Nephron progenitor cell (in vitro differentiated cells): ENCODE results near the gene NXPH4.

Experiments
- DNase-seq: peaks from one replicate; pipeline ENCODE4 v3.0.0; 2021
- H3K27ac Mint-ChIP-seq: 2 replicates; pipeline ENCODE4 v1.8.0; 2021; ENCODE audit warnings: mild to moderate bottlenecking, moderate library complexity, mixed read lengths
- H3K27me3 Mint-ChIP-seq: 2 replicates; pipeline ENCODE4 v1.8.0; 2021; ENCODE audit warnings: mild to moderate bottlenecking, low read depth, mixed read lengths; ENCODE audit not compliant: poor library complexity
- H3K36me3 Mint-ChIP-seq: 2 replicates; pipeline ENCODE4 v1.8.0; 2021; ENCODE audit warnings: low read depth, mixed read lengths
- H3K4me1 Mint-ChIP-seq: 2 replicates; pipeline ENCODE4 v1.8.0; 2021; ENCODE audit warnings: mixed read lengths
- H3K4me3 Mint-ChIP-seq: 2 replicates; pipeline ENCODE4 v1.8.0; 2021; ENCODE audit warnings: mild to moderate bottlenecking, moderate library complexity, mixed read lengths
- H3K9me3 Mint-ChIP-seq: 2 replicates; pipeline ENCODE4 v1.8.0; 2021; ENCODE audit warnings: mild to moderate bottlenecking, moderate library complexity, mixed read lengths
- CTCF ChIP-seq: fragments of 200-600 bp; sonication (generic); IDR thresholded peaks from 2 replicates; pipeline ENCODE4 v1.5.0; 2021; ENCODE audit warnings: antibody characterized with exemption

Gene NXPH4

GRCh38 chr12:57214398-57214781, 2.2 kb upstream of the NXPH4 start:
- peak; percentile 81 for DNase-seq
- TF ChIP-seq CTCF, result peak; percentile 64
- H3K27ac Mint-ChIP-seq, result no peak overlapping the region
- H3K36me3 Mint-ChIP-seq, result peaks cover 4% of the 10 kb centered on the region
- peak overlapping the region; percentile 58 for H3K4me3 Mint-ChIP-seq
- H3K27me3 Mint-ChIP-seq, result peaks cover 55% of the 10 kb centered on the region
- no peaks in the 10 kb centered on the region for H3K9me3 Mint-ChIP-seq
- H3K4me1 Mint-ChIP-seq, result peaks cover 52% of the 10 kb centered on the region

DNA sequence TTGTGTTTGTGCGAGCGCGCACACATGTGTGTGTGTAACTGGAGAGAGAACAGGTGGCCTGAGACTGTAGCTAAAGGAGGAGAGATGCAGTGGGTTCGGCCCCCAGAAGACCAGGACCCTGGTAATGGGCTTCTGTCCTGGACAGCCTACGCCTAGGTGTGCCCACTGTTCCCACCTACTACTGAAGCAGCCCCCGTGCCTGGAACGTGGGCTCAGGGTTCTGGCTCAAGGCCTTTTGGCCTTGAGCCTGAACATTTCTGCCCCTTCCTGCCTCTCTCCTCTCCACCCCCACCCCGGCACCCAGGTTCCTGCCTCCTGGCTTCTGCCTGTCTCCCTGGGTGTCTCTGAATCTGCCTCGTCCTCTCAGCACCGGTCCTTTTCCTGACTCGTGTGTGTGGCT, 1.5 kb upstream of the NXPH4 start:
- TF ChIP-seq CTCF, result no peak
- H3K4me3 Mint-ChIP-seq, result peak overlapping the region; percentile 77
- no peaks in the 10 kb centered on the region for H3K9me3 Mint-ChIP-seq
- no peak overlapping the region for H3K27ac Mint-ChIP-seq
- H3K36me3 Mint-ChIP-seq, result no peaks in the 10 kb centered on the region
- H3K4me1 Mint-ChIP-seq, result peaks cover 58% of the 10 kb centered on the region
- H3K27me3 Mint-ChIP-seq, result peaks cover 61% of the 10 kb centered on the region
- DNase-seq, result no peak

DNA sequence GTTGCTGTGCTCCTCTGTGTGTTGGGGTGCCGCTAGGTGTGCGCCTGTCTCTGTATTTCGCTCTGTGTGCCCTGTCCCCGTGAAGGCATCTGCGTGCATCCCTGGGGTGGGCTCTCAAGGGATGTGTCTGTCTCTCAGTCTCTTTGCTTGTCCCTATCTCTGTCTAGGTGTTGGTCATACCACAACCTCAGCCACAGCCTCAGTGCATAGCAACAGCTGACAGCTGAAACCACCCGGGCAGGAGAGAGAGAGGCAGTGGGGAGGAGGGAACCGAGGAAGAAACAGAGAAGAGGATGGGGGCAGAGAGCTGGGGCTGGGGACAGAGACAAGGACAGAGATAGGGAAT, 953 bp upstream of the NXPH4 start:
- Mint-ChIP-seq H3K27ac (no peak overlapping the region), H3K27me3 (peaks cover 65% of the 10 kb centered on the region), H3K36me3 (no peaks in the 10 kb centered on the region)

DNA sequence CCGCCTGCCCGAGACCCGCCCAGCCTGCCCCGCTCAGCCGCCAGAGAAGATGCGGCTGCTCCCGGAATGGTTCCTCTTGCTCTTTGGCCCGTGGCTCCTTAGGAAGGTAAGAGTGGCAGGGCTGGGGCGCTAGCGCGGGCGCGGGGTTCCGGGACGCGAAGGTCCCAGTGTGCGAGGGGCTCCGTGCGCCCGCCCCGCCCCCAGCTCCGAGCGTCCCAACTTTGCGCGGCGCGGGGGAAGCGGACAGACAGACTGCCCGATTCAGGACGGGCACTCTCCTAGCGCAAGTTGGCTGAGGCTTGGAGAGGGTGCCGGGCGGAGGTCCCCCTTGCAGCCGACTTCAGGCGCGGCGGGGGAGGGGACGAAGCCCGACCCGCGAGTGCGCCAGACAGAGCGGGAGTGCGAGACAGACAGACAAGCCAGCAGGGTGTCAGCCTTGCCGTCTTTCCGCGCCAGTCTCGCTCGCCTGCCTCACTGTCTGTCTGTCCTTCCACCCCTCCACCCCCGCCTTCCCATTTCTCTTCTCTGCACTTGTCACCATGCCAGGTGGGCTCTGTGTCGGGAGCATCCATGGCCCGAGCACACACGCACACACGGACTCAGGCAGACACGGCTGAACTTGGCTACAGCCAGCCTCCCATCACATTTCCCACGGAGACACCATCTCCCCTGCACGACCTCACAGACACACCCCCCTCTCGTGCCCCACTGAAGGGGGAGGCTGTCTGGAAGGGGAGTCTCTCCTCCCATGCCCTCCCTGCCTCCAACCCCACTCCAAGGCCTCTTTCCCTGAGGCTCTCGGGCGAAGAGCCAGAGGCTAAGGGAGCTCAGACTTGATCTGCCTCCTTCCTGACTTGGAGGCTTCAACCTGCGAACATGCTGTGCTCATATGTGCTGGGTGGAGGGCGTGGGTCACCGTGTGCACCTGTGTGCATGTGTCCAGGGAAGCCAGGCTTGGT, 606 bp downstream of the NXPH4 start:
- no peaks in the 10 kb centered on the region for H3K9me3 Mint-ChIP-seq
- peaks cover 78% of the 10 kb centered on the region for H3K27me3 Mint-ChIP-seq
- no peak for TF ChIP-seq CTCF
- H3K4me3 Mint-ChIP-seq, result peak overlapping the region; percentile 85
- no peaks in the 10 kb centered on the region for H3K36me3 Mint-ChIP-seq
- peaks cover 76% of the 10 kb centered on the region for H3K4me1 Mint-ChIP-seq
- no peak overlapping the region for H3K27ac Mint-ChIP-seq
- no peak for DNase-seq

More for the DNA sequence above, 953 bp upstream of the NXPH4 start:
- peaks cover 62% of the 10 kb centered on the region for H3K4me1 Mint-ChIP-seq
- H3K9me3 Mint-ChIP-seq, result no peaks in the 10 kb centered on the region
- no peak for TF ChIP-seq CTCF
- no peak for DNase-seq
- H3K4me3 Mint-ChIP-seq, result peak overlapping the region; percentile 77

DNA sequence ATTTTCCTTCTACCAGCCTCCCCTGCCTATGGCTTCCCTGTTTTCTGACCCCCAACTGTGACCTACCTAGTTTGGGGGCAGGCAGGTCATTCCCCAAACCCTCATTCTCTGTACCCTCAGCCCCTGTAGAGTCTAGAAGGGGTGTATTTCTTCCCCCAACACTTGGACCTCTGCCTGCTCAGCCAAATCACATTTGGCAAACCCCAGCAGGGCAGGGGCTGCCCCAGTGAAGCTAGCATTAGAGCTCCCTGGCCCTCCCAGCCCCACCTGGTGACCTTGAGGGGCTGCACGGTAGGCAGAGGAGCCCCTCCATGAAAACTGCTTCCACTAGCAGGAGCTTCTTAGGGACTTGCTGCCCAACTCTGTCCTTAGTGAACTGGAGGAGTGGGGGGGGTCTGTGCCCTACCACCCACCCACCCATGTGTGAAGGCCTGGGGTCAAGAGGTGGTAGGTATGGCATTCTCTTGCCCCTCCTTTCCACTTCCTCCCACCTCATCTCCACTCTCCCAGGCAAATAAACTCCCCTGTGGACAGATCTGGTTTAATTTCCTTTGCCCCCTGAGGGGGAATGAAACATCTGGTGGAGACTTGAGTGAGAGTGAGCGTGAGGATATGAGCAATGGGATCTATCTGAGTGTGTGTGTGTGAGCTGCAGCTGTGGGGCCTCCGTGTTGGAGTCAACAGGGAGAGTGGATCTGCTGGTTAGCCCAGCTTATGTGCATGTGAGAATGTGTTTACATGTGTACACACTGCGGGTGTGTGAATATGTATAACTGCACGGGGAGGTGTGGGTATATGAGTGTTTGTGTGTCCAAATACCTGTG, 1.6 kb downstream of the NXPH4 start:
- no peak for DNase-seq
- Mint-ChIP-seq H3K4me3 (peak overlapping the region; percentile 85), H3K4me1 (peaks cover 85% of the 10 kb centered on the region), H3K9me3 (no peaks in the 10 kb centered on the region), H3K27ac (no peak overlapping the region), H3K27me3 (peaks cover 87% of the 10 kb centered on the region), H3K36me3 (no peaks in the 10 kb centered on the region)
- TF ChIP-seq CTCF, result no peak
